IPS-18c (cell line): Measurements from ENCODE around the gene ZSCAN16.
A peak's percentile ranks its signal among the peaks of the same experiment; 100 is the strongest.
"Not testable (repeated sequence)": the region's sequence is repeated elsewhere in the genome, so short reads cannot be mapped to it uniquely, and the experiment has no call there.

ENCODE experiments used
- H3K4me3 ChIP-seq: 2 replicates; pipeline ENCODE4 v1.7.0; 2013; ENCODE audit warnings: low read depth, mild to moderate bottlenecking, low read length, moderate library complexity; ENCODE audit not compliant: insufficient read depth
- H3K9me3 ChIP-seq: one replicate; pipeline ENCODE4 v1.6.1; 2013; ENCODE audit warnings: mild to moderate bottlenecking, low read length, moderate library complexity; ENCODE audit not compliant: control insufficient read depth, insufficient read depth

ZSCAN16 gene

GRCh38 chr6:28124350-28124970, at the start of gene ZSCAN16:
TSS of gene ZSCAN16 (plus strand) at chr6:28124609. CDS start at chr6:28125444, 835 bp downstream.
- Histone ChIP-seq H3K9me3 (no peaks in the 10 kb centered on the region), H3K4me3 (peak within 1 kb of the TSS; percentile 89)

DNA sequence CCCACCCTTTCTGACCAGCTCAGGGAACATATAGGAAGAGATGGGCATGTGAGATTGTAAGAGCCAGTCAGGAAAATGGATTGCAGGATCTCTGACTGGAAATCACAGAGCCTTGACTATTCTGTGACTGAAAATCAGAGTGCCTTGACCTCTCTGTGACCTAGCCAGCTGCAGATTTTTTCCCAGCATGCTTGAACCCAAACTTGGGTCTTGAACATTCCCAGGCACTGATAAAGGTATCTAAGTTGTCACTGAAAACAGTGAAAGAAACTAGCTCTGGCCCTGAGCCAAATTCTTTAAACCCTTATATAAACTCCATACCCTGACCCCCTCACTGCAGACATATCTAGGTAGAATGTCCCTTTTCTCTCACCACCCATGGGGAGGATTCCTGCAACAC, 46.4 kb upstream of the ZSCAN16 start:
- no peaks in the 10 kb centered on the region for H3K9me3 ChIP-seq
- no peak overlapping the region for H3K4me3 ChIP-seq

GRCh38 chr6:28078836-28079235, 45.6 kb upstream of the ZSCAN16 start:
- H3K9me3 ChIP-seq, result no peaks in the 10 kb centered on the region

GRCh38 chr6:28080381-28080630, 44.1 kb upstream of the ZSCAN16 start, which contains the start of gene ZNF165:
TSS of gene ZNF165 (plus strand) at chr6:28080568. CDS start at chr6:28085481, 4,913 bp downstream.
- not testable (repeated sequence) for H3K9me3 ChIP-seq
- peak within 1 kb of the TSS; percentile 100 for H3K4me3 ChIP-seq

More at GRCh38 chr6:28078836-28079235, 45.6 kb upstream of the ZSCAN16 start:
- no peak overlapping the region for H3K4me3 ChIP-seq

GRCh38 chr6:28080631-28081485, 43.6 kb upstream of the ZSCAN16 start:
- peak overlapping the region; percentile 100 for H3K4me3 ChIP-seq
- no peaks in the 10 kb centered on the region for H3K9me3 ChIP-seq

DNA sequence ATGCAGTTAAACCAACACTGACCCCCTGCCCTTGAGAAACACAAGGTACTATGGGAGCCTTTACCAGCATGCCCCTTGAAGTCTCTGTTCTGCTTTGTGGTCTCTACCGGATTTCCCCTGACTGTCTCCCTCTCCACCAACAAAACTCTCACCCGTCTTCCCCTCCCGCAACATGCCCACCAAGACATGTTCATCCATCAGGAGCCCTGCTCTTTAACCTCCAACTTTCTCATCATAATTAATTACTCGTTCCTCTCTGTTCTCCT, 43.0 kb upstream of the ZSCAN16 start:
- Histone ChIP-seq H3K4me3 (peak overlapping the region; percentile 100), H3K9me3 (no peaks in the 10 kb centered on the region)

DNA sequence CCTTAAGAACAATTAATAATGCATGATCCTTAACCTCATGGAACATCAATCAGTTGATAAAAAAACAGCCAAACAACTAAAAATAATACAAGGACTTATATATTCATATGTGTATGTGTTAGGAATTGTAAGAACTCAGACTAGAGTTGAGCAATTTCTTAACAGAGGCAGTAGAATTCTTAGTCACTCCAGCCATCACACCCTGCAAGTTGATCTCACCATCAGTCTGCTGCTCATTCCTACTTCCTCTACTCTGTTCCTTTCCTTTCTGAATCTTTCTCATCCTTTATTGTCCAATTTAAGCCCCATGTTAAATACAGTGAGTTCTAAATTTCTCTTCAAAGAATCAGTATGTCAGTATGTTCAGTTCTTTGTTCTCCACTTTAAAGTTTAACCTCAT, 41.5 kb upstream of the ZSCAN16 start:
- peaks cover 3% of the 10 kb centered on the region for H3K9me3 ChIP-seq
- H3K4me3 ChIP-seq, result no peak overlapping the region

- Histone ChIP-seq H3K9me3 (peaks cover 7% of the 10 kb centered on the region), H3K4me3 (no peak overlapping the region)
Observed at GRCh38 chr6:28089054-28089453, 35.4 kb upstream of the ZSCAN16 start.

DNA sequence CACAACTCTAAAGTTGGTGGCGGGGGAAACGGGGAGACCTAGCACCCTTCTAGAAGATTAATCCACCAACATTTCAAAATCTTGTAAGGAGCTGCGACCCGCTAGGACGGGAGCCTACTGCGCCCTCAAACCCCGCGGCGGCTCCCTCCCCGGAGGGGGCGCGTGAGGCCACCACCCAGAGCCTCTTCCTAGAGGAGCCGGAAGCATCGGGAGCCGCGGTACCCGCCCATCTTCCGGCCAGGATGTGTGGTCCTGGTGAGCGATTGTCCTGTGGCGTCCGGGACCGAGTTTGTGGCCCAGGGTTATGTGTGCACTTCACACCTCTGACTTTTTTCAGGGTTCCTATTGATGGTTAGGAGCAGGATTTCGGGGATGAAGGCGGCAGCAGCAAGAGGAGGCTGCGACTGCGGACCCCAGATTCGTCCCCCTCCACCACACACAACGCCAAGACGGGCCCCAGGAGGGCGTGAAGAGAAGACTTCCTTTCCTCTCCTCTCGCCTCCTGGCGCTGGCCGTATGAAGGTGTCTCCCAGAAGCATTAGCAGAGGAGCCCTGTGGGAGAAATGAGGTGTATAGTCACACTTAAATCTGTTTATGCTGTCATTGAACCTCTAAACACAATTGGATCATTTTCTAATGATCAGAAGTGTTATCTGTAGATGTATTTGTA, 33.4 kb upstream of the ZSCAN16 start:
- H3K4me3 ChIP-seq, result no peak overlapping the region
- peaks cover 7% of the 10 kb centered on the region for H3K9me3 ChIP-seq

DNA sequence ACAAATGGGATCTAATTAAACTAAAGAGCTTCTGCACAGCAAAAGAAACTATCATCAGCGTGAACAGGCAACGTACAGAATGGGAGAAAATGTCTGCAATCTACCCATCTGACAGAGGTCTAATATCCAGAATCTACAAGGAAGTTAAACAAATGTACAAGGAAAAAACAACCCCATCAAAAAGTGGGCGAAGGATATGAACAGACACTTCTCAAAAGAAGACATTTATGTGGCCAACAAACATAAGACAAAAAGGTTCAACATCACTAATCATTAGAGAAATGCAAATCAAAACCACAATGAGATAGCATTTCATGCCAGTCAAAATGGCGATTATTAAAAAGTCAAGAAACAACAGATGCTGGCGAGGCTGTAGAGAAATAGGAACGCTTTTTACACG, 22.2 kb upstream of the ZSCAN16 start:
- not testable (repeated sequence) for H3K4me3 ChIP-seq, H3K9me3 ChIP-seq

- not testable (repeated sequence) for H3K4me3 ChIP-seq
Observed at GRCh38 chr6:28102699-28103098, 21.7 kb upstream of the ZSCAN16 start.

DNA sequence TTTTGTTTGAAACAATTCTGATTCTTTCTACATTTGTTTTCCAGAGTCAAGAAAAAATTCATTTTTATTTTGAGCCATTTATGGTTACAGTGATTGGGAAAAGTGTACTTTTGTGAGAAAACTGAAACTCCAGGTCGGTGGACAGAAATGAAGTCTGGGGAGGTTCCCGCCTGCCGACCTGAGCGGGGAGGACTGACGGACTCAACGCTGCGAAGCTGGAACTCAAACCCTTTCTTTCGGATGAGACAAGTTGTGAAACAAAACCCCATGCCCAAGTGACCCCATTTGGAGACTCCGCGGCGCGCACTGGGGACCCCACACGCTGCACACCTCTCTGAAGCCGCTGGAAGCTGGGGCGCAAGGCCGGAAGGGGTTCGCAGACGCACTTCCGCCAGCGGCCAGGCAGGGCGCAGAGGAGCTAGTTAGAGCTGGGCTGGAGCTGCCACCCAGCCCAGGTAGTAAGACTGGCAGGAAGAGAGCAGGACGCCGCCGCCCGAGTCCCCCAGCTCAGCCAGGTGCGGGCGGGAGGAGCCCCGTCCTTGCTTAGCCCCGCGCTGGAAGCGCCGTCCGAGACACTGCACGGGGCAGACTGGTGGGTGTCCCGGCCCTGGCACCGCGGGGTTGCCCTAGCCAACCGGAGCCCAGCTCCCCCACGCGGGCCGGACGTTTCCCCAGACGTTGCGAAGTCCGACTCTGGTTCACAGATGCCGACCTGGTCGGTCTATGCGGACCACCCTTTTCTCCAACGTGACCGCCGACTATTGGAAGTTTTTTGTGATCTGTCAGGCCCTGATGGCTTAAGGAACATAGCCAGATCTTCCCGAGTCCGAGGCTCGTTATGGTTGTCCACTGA, 19.8 kb upstream of the ZSCAN16 start:
- Histone ChIP-seq H3K4me3 (peak overlapping the region; percentile 83), H3K9me3 (no peaks in the 10 kb centered on the region)

More at GRCh38 chr6:28102699-28103098, 21.7 kb upstream of the ZSCAN16 start:
- not testable (repeated sequence) for H3K9me3 ChIP-seq

- no peaks in the 10 kb centered on the region for H3K9me3 ChIP-seq
- H3K4me3 ChIP-seq, result peak overlapping the region; percentile 83
Observed at GRCh38 chr6:28105245-28105639, 19.2 kb upstream of the ZSCAN16 start.

DNA sequence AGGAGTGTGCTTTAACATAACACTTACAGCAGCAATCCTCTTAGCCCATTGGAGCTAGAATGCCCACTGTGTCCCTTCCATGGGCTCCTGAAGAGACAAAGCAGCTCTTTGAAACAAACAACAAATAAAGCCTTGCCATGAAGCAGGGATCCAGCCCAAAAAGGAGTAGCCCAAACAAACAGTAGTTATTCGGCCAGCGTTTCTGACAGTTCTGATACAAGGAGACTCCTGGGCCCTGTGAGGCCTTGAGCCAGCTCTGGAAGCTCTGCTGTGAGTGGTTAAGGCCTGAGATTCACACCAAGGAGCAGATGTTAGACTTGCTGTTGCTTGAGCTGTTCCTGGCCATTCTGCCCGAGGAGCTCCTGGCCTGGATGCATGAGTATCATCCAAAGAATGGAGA, 16.9 kb upstream of the ZSCAN16 start:
- no peak overlapping the region for H3K4me3 ChIP-seq
- H3K9me3 ChIP-seq, result no peaks in the 10 kb centered on the region

GRCh38 chr6:28111964-28112363, 12.4 kb upstream of the ZSCAN16 start:
- Histone ChIP-seq H3K9me3 (no peaks in the 10 kb centered on the region), H3K4me3 (no peak overlapping the region)

- H3K9me3 ChIP-seq, result no peaks in the 10 kb centered on the region
Observed at GRCh38 chr6:28115799-28116198, 8.6 kb upstream of the ZSCAN16 start.

DNA sequence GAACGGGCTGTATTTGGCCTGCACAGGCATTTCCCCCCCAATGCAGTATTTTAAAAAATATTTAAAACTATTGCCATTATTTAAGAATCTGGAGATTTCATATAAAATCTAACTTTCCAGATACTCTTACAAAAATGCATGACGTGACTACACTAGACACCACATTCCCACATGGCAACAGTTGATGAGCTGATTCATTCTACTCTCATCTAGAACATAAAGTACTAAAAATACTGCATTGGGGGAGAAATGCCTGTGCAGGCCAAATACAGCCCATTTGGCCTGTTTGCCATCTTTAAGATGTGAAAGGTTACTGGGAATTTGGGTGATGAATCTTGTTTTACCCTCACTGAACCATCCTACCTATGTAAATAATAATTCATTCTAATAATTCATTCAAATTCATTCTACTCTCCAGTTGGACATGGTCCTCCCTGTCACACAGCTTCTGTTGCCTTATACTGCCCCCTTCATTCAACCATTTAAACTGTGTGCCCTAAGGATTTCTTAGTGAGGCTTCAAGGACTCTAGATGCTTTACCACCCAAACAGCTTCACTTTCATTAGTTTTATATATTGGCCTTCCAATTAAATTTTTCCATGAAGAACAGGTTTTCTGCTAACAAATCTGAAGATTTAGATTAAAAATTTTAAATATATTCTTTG, 6.9 kb upstream of the ZSCAN16 start:
- no peak overlapping the region for H3K4me3 ChIP-seq
- no peaks in the 10 kb centered on the region for H3K9me3 ChIP-seq

More at GRCh38 chr6:28115799-28116198, 8.6 kb upstream of the ZSCAN16 start:
- no peak overlapping the region for H3K4me3 ChIP-seq
